DMS153 treated with DMSO at 0.1 percent for 48 hours (cell line): ENCODE data around the gene TRPC4.
"Not testable (repeated sequence)": the region's sequence is repeated elsewhere in the genome, so short reads cannot be mapped to it uniquely, and the experiment has no call there.

Experiments
- DNase-seq: peaks from one replicate; lab custom pipeline; 2025; ENCODE audit not compliant: unreplicated experiment; lab: John Stamatoyannopoulos, UW

TRPC4 gene

DNA sequence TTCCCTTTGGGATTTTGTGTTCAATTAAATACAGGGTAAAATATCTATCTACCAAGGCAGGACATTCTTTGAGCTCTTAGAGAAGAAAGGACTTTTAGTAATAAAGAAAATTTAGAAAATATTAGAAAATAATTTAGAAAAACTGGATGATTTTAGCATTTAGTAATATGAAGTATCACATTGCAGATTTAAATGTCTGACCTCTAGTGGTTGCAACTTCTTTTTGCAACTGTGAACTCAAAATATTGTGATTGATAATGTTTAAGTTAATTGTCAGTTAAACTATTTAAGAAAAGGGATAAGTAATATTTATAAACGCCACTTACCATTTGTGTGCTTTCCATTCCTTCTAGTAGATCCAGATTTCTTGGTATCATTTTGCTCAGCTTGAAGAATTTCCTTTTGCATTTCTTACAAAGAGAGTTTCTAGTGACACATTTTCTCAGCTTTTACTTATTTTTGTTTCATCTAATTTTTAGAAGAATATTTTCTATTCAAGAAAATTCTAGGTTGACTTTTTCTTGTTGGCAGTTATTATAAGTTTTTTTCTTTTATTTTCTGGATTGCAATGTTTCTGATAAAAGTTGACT lies 260.7 kb downstream of the TRPC4 start:
- DNase-seq, result no peak

- peak; percentile 35 for DNase-seq
Measured at GRCh38 chr13:37602733-37603381, 266.7 kb downstream of the TRPC4 start.

- DNase-seq, result no peak
Measured at GRCh38 chr13:37601648-37602440, 267.7 kb downstream of the TRPC4 start.

DNA sequence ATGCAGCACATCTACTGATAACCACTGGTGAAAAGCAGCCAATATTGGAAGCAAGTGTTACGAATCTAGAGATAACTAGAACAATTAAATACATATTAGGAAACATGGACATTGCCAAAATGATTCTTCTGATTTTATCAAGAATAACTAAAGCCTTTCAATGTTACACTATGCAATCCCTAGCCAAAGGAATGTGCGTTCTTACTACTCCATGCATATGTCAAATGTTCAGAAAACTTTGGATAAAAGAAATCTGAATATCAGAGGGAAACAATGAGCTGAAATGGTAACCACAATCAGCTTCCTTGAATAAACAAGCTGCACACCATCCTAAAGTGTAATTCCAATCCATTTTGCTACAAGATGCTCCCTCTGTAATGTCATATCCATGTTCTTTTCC lies 270.1 kb downstream of the TRPC4 start:
- DNase-seq, result no peak

- DNase-seq, result no peak
Measured at GRCh38 chr13:37598597-37598996, 271.0 kb downstream of the TRPC4 start, which contains the start of gene POSTN. Gene POSTN (minus strand): TSS chr13:37598768. CDS start chr13:37598726, 42 bp downstream.

DNA sequence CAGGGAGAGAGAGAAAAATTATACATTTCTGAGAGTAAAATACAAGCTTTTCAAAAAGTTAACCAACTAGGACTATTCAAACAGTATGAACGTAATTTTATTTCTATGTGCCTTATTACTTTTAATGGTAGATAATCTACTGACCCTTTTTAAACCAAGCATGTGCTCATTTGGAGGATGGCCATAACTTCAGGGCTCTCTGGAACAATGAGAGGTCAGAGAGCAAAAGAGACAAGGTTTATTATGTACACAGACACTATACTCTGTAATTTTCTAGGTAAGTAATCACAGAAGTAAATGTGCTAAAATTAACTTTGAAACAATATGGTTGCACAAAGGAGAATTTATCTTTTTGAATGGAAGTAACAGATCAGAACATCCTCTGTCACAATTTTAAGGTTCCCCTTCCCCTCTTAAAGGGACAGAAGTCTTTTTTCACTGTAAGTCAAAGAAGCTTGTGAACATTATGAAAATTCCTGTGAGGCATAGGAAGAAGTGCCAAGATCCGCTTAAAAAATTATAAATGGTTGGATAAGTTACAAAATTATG lies 272.0 kb downstream of the TRPC4 start:
- DNase-seq, result no peak

GRCh38 chr13:37596805-37597204 lies 272.8 kb downstream of the TRPC4 start:
- DNase-seq, result no peak

DNA sequence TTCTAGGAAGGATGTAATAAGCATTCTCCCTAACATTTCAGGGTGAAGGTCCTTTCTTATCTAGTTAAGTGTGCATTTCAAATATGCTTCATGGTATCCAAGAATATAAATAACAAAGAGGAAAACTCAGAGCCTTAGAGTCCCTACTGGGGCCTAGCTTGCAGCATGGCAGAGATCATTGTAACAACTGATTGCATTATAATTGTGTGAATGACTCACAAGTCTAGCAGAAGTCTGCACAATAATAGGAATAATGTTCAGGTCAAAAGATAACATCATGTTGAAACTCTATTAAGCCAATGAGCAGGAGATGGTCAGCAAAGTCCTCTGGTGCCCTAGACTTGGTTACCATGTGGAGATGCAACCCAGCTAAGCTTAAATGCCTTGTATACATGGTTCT lies 274.4 kb downstream of the TRPC4 start:
- DNase-seq, result no peak

- DNase-seq, result no peak
Measured at GRCh38 chr13:37594550-37594949, 275.0 kb downstream of the TRPC4 start.

DNA sequence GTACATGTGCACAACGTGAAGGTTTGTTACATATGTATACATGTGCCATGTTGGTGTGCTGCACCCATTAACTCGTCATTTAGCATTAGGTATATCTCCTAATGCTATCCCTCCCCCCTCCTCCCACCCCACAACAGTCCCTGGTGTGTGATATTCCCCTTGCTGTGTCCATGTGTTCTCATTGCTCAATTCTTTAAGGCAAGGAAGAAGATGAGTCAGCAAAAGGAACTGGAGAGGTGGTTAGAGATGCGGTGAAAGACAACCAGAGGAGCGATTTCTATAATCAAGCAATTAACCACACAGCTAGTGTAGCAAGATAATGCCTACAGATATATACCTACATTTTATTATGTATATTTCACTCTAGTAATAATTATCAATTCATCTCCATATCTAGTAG lies 280.2 kb downstream of the TRPC4 start:
- not testable (repeated sequence) for DNase-seq

GRCh38 chr13:37587236-37587635 lies 282.3 kb downstream of the TRPC4 start:
- DNase-seq, result no peak
